GM13976 (cell line): ENCODE results near the gene MAGEA9.
"Not testable (repeated sequence)": the region's sequence is repeated elsewhere in the genome, so short reads cannot be mapped to it uniquely, and the experiment has no call there.

ENCODE experiments used
- DNase-seq: peaks from one replicate; pipeline ENCODE4 v3.0.0; 2012; ENCODE audit warnings: low spot score
- CTCF ChIP-seq: IDR thresholded peaks from 2 replicates; pipeline ENCODE4 v1.5.1; 2012; ENCODE audit warnings: borderline replicate concordance, mild to moderate bottlenecking; ENCODE audit not compliant: insufficient read depth; ENCODE audit errors: extremely low read depth, missing control alignments, control extremely low read depth
- in situ Hi-C: fragments of 300-500 bp; cut with MboI; formaldehyde crosslinking; loops from one replicate; pipeline ENCODE4 v1.12.0; 2022; ENCODE audit warnings: low sequenced_read_pairs, mixed read lengths, inconsistent platforms; ENCODE audit not compliant: unreplicated experiment

Gene MAGEA9

DNA sequence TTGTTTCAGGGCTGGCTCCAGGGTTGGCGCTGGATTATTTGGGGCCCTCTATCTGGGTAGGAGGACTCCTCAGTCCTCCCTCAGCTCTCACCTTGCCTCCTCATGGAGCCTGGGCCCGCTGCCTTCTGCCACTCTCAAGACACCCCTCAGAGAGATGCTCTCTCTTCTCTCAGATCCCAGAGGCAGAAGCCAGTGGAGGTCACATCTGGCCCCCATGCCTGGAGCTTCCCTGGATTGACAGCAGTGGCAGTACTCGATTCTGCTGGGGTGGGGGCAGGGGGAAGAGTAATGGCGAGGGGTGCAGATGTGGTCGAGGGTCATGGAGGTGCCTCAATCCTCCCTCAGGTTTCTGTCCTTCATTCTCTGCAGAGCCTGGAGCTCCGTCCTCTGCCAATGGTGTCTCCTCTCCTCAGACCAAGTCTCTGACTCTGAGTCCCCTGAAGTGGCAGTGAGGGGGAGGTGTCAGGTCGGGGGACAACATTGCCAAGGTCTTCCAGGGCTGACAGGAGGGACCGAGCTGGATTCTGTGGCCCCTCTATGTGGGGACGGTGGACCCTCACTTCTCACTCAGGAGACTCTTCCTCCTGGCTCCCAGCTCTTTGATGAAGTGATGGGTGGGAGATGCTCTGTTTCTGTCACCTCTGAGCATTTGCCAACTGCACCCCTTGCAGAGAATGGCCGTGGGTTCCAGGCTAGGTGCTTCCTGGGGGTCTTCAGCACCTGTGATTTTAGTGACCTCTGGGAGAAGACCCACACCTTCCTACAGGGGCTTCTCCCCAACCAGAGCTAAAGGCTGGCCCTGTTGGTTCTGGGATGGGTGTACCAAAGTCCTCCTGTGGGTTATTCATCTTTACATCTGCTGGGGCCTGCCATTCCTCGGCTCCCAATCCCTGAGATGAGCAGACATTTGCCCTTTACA, 18.8 kb upstream of the MAGEA9 start:
- DNase-seq, result no peak
- in situ Hi-C loops, result no loop called here
- no peak for TF ChIP-seq CTCF

DNA sequence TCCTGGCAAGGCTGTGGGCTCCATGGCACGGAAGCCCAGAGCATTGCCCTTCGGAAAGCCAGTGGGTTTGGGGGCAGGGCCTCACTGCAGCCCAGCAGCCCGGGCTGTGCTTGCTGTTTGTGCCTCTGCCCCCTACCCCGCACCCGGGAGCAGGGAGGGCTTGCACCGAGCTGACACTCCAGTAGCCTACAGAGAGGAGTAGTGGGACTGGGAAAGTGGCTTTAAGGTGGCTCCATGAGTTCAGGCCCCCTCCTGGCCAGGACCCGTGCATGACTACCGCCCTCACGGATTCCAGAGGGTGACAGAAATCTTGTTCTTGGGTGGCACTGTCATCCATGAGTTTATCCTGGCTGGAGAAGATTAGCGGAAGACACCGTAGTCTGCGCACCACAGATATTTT, 11.4 kb upstream of the MAGEA9 start:
- in situ Hi-C loops, DNase-seq: not testable (repeated sequence)

DNA sequence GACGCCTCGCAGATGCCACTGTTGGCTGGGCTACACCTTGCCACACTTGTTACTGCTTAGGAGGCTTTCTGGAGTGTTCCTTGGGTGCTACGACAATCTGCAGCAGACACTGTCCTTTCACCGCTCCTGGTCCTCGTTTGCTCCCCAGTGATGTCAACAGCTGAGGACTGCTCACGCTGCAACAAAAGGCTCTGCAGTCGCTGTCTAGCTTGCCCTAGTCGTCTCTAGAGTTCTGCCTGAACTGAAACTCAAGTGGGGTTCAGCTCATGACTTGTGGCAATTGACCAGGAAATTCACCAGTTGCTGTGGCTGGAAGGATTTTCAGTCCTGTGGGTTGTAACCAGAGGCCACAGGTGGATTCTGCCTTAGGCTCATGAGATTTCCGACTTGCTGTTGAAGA, 8.7 kb upstream of the MAGEA9 start:
- in situ Hi-C loops, DNase-seq: not testable (repeated sequence)

- in situ Hi-C loops, DNase-seq: not testable (repeated sequence)
Observed at GRCh38 chrX:149773768-149774167, 8.0 kb upstream of the MAGEA9 start, which contains the start of gene HSFX1. TSS of gene HSFX1 (plus strand) at chrX:149774068. CDS start at chrX:149774682, 614 bp downstream.

- in situ Hi-C loops, DNase-seq: not testable (repeated sequence)
Observed at GRCh38 chrX:149777999-149778398, 3.7 kb upstream of the MAGEA9 start.

DNA sequence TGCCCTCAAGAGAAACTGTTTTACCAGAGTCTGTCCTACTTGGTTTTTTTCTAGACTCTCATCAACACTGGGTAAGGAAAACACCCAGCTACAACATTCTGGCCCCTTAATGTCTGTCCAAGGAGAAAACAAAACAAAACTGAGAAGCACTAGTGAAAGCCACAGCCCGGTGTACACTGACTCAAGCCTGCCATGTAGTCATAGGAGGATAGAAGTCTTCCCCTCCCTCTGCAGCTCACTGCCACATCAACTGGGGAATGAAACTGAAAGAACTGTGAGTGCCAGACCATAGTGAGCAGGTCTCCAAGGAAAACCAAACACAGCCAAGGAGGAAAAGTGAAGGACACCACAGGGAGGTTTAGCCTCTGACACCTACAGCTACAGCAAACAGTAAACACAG, 13.8 kb downstream of the MAGEA9 start:
- in situ Hi-C loops, DNase-seq: not testable (repeated sequence)

DNA sequence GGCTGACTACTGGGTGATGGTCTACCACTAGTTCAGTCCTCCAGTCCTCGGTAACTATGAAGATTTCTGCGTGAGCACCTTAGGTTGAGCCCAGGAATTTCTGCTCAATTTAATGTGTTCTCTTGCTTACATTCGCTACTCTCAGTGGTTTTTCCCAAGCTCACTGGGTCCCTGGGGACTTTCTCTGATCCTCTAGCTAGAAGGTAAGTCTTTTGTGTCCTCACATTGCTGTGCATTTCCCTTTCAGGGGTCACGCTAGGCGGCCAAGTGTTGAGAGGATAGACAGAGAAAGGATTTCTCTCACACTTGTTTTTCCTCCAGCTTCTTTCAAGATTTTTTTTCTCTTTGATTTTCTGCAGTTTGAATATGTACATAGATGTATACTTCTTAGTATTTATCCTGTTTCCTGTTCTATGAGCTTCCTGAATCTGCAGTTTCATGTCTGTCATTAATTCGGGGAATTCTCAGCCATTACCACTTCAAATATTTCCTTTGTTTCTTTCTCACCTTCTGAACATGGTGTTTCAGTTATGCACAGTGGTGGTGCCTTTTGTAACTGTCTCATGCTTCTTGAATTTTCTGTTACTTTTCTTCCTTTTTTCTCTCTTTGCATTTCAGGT, 17.5 kb downstream of the MAGEA9 start:
- in situ Hi-C loops, result no loop called here
- no peak for DNase-seq
- no peak for TF ChIP-seq CTCF

- DNase-seq, result no peak
- no peak for TF ChIP-seq CTCF
- in situ Hi-C loops, result loop anchor here (25.0 kb wide), 1 partner anchor 163 kb away; the partner anchor contains the start of gene TMEM185A
Observed at GRCh38 chrX:149799938-149800337, 18.2 kb downstream of the MAGEA9 start.

- DNase-seq, result no peak
- in situ Hi-C loops, result loop anchor here (25.0 kb wide), 1 partner anchor 166 kb away; the partner anchor contains the start of gene TMEM185A
Observed at GRCh38 chrX:149803458-149804062, 21.8 kb downstream of the MAGEA9 start.

More at GRCh38 chrX:149803458-149804062, 21.8 kb downstream of the MAGEA9 start:
- no peak for TF ChIP-seq CTCF
